Measurements from ENCODE around the gene SMARCD2.
"Not testable (repeated sequence)": the region's sequence is repeated elsewhere in the genome, so short reads cannot be mapped to it uniquely, and the experiment has no call there.

The SMARCD2 gene

DNA sequence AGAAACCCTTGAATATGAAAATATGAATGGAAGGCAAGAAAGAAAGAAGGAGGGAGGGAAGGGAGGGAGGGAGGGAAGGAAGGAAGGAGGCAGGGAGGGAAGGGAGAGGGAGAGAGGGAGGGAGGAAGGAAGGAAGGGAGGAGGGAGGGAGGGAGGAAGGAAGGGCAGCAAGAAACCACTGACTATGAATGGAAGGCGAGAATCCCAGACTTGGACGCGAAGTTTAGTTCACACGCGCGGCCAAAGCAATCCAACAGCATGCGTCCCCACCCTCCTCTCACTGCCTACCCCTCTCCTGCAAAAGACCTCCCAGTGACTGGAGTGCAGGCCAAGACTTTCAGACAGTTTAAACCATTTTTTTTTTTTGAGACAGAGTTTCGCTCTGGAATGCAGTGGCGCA lies 7.9 kb upstream of the SMARCD2 start:
- DNase-seq (ENCODE audit: low read depth in 2 of 2), result no peak

DNA sequence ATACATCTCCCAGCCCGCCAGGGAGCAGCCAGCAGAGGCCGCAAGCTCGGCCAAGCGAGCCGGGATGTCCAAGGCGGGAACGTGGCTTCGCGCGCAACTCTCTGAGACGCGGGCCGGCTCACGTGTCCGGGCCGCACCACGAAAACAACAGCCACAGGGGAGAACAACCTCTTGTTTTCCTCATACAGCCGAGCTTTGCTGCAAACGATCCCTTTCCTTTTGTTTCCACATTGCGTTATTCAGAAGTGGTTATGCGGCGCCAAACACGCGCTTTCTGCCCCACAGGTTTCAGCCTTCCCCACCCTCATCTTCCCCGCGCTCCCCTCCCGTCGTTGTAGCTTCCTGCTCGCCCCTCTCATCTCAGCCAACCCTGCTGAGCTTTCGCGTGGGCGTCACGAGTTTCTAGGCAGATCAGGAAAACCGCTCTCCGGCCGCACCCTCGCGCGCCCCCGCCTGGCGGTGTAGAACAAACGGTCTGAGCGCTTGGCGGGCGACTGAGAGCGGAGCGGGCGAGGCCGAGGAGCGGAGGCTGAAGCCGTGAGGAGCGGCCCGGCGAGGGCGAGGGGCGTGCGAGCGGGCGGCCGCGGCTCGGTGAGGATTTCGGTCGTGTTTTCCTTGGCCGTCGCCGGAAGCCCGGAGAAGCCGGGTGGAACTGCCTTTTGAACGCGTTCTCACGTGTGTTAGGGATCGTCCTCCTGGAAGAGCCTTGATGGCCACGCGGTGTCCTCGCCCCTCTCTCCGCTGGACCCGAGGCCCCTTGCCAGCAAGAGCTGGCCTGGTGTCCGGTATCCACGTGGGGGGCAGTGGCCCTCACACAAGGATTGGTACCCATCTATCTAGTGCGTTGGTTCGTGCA lies 6.6 kb upstream of the SMARCD2 start:
- peak; percentile 96 to 97 for DNase-seq (ENCODE audit: low read depth in 2 of 2)

DNA sequence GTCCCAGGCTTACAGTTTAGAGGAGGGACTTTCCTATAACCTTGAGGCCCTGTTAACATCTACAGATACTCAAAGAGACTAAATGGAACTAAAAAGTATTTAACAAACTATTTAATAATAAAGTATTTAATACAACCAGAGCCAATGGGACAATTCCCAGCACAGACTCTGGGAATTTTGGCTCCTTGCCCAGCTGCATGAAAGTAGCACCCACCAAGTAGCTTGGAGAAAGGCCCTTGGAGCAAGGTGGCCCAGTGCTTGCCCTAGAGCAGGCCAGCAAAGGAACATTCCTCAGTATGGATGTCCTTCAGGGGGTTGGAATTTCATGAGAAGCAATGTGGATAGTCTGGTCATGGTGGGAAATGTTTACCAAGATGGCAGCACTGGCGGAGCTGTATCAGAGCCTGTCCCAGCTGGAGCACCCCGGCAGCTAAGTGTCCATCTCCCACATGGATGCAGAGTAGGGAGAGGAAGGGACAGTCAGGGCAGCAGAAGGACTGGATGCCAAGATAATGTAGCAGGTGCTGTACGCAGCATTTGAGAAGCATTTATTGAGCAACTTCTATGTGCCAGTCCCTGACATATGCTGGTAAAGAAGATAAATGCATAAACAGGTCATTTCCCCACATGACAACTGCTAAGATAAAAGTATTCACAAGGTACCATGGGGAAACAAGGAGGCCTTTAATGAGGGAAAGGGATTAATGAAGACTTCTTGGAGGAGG lies 5.2 kb upstream of the SMARCD2 start:
- DNase-seq (ENCODE audit: low read depth in 2 of 2), result no peak

DNA sequence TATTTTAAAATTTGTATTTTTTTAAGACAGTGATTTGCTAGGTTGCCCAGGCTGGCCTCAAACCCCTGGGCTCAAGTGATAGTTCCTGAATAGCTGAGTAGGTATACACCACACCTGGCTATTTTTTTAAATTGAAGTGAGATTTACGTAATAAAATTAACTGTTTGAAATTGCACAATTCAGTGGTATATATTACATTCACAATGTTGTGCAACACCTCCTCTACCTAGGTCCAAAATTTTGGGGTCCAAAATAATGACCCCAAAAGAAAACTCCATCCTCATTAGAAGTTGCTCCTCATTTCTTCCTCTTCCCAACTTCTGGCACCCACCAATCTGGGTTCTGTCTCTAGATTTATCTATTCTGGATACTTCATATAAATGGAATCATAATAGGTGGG lies 3.0 kb upstream of the SMARCD2 start:
- no peak for DNase-seq (ENCODE audit: low read depth in 2 of 2)

DNA sequence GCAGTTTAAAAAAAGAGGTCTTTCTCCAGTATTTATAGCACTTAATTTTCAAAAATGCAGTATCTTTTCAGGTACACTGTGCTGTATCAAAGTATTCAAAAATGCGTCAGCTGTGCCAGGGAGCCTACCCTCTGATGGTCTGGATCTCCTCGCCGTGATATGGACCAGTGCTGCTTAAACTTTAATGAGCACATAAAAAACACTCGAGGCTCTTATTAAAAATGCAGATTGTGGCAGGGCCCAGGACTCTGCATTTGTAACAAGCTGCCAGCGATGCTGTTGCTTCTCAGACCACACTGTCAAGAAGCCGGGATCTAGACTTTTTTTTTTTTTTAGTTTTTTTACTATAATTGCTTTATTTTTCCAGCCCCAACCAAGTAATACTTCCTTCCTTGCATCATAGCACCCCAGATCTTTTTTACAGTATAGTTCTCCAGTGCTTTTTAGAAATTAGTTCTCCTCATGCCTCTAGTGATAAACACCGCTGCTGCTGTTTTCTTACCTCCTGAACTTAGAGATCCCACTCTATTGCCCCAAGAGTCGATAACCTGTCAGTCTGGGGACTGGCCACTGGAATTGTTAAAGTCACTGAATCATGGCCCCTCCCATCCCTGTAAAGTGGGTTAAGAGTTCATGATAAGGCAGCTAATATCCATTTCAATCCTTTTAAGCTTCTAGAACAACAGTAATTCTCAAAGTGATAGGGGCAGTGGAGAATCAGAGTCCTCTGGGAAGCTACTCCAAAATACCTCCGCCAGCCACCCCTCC lies 1.6 kb upstream of the SMARCD2 start:
- no peak for DNase-seq (ENCODE audit: low read depth in 2 of 2)

DNA sequence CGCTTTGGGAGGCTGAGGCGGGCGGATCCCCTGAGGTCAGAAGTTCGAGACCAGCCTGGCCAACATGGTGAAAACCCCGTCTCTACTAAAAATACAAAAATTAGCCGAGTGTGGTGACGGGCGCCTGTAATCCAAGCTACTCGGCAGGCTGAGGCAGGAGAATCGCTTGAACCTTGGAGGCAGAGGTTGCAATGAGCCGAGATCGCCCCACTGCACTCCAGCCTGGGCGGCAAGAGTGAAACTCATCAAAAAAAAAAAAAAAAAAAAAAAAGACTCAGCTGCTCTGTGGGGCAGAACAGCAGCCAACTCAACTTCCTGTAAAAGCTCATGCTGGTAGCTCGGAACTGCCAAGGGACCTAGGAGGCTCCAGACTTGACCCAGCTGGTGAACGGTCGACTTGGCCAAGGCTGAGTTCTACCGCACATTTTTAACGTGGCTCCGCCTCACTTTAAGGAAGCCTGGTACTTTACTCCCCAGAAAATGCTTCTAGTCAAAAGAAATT lies 953 bp upstream of the SMARCD2 start:
- not testable (repeated sequence) for DNase-seq (ENCODE audit: low read depth in 2 of 2)

DNA sequence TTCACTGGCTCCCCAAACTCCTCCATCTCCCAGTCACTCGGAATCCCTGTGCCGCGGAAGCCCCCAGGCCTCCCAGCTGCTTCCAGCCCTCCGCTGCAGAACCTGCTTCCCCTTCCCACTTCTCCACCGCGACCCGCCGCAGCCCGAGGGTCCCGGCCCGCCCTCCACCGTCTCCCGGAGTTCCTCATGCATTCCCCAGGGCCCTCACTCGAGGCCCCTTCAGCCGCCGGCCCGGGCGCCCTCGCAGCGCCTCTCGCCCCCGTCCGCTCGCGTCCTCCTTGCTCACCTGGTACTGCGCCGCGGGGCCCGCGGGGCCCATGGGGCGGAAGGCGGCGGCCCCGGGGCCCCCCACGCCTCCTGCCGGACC lies 329 bp downstream of the SMARCD2 start:
- DNase-seq (ENCODE audit: low read depth in 2 of 2), result no peak

DNA sequence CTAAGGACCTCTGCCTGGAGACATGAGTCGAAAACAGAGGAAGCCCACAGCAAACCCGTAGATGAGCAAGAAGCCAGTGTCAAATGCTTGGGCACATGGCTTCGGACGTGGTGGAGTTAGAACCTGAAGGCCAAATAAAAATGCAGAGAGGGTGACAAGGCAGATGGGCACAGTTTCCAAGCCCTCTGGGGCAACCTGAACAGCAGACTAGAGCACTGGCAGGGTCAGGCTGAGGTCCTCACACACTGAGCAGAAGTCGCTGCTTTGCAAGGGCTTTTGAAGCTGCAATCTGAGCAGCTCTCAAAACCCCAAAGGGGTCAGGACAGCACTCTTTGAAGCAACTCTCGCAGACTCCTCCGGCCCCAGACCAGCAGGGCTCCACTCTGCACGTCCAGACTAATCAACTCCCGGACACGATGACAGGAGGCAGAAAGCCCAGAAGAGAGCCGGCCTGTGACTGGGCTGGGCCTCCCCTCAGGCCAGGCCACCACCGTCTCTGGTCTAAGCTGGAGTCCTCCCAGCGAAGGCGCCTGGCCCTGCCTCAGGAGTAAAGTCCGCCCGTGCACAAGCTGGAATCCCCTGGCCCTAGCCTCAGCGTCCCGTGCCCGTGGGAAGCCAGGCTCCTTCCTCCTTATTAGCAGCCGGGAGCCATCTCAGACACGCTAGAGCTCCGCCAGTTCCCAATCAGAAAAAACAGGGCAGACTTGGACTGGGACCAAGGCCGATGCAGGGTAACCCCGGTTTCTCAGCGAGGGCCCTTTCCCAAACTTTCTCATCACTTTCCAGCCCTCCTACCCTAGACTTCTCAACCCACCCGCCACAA lies 924 bp downstream of the SMARCD2 start:
- no peak for DNase-seq (ENCODE audit: low read depth in 2 of 2)

DNA sequence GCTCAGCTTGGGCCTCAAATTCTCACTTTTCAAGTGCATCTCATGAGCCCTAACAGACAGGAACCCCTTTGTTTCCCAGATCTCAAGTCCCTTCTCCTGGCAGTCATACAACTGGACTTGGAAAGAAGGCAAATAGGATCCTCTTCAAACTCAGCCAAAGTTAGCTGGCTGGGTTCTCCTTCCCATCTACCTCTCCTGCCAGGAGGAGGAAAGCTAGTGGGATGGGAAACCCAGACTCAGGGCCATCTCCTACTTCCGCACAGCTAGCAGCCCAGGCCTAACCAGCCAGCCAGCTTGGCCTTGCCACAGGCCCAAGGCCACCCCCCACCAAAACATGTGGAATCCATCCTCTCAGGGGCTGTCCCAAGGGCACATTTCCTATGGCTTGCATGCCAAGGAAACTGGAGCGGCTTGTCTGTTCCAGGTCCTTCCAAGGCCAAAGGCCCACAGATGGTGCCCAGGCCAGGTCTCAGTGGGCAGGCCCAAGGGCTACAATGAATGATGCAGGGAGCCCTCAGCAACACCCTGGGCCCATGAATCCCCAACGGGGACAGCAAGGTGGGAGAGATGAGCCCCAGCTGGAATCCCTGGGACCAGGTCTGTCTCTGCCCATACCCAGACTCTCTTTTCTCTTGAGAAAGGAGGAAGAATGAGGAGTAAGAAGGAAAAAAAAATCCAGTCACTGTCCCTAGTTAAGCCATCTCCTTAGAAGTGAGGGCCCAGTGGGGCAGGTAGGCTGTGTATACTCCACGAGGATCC lies 1.7 kb downstream of the SMARCD2 start:
- no peak for DNase-seq (ENCODE audit: low read depth in 2 of 2)

DNA sequence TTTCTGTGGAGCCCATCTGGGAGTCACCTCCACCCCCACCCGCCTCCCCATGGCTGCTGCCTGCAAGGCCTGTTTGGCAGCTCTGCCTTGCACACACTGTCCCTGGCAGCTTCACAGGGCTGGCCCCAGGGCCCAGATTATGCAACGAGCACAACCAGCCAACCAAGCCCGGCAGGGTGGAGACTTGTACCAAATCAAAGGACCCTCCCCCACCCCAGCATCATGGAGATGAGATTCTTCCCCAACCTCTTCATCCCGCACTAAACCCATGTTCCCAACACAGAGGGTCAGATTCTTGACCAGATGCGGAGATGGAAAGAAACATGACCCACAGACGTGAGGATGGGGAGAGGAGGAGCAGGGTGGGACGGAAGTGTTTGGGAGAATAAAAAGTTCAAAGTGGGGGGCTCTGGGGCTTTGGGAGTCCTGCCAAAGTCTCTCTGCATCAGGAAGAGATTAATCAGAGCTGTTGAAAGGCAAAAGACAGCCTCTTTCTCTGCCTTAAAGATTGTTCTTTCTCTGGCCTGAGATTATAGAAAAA lies 3.8 kb downstream of the SMARCD2 start:
- DNase-seq (ENCODE audit: low read depth in 2 of 2), result no peak

DNA sequence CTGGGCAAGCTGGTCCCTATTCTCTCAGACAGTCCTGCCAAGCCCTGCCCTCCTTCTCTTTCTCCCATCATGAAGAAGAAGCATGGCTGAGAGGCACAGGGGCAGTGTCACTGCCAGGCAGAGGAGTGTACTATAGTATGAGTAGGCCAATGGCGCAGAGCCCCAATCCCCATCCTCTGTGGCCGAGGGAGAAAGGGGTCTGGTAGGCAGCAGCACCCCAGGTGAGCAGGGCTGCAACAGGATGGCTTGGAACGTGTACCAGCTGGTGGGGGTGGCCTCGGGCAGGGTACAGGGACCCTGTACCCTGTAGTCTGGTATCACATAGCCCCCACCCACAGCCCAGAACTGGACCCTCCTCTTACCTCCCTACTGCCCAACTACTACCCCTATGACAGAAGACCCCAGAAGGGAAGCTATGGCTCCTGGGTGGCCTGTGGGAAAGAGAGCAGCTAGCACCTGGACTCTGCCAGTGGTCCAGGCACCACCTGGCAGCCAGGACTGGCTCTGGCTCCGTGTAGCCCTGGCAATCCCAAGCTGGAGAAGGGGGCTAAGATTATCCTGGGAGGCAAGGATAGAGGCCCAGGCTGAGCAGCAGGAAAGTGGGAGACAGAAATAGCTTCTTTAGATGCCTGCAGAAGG lies 4.4 kb downstream of the SMARCD2 start:
- no peak for DNase-seq (ENCODE audit: low read depth in 2 of 2)

DNA sequence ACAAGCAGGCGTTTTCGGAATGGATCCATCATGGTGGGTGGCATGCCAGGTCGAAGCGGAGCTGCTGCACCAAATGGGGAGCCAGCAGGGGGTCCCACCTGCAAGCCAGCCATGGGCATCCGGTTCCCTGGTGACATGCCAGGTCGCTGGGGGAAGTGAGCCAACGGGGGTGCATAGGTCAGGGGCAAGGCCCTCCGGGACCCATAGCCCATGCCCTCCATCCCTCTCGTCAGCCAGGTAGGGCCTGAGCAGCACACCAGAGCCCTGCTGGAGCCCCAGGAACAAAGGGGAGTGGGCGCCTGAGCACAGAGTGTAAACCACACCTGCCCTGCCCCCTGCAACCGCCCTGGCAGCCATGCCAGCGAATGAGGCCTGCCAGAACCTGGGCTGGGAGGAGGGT lies 5.0 kb downstream of the SMARCD2 start:
- DNase-seq (ENCODE audit: low read depth in 2 of 2), result no peak

DNA sequence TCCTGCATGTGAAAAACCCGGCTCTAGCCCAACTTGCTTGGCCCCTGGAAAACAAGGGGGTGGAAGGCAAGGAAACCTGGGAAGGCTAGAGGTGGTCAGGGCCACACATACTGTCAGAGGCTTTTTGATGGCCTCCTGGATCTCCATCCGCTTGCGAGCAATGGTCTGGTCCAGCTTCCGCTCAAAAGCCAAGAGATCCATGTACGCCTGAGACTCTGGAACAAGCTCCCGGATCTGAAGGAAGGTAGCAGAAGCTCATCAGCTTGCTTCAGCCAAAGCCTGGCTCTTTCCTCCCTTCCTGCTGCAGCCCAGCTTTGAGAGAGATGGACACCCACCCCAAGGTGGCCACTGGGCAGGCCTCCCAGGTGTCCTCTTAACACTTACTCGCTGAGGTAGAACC lies 5.7 kb downstream of the SMARCD2 start:
- DNase-seq (ENCODE audit: low read depth in 2 of 2), result no peak

DNA sequence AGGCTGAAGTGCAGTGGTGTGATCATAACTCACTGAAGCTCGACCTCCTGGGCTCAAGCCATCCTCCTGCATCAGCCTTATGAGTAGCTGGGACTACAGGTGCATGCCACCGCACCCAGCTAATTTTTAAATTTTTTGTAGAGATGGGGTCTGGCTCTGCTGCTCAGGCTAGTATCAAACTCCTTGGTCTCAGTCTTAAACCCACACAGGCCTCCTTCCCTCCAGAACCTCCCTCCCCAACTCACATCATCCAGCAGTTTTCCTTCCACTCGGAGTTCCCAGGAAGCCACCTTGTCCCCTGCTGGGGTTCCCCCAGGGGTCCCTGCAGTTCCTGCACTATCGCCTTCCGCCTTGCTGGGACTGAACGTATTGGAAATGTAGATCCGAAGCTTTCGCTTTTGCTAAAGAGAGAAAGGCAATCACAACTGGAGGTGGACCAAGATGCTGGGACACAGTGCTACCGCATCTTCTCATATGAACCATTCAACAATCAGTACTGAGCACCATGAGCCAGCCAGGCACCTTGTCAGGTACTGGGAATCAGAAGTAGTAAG lies 7.2 kb downstream of the SMARCD2 start:
- DNase-seq (ENCODE audit: low read depth in 2 of 2), result no peak

DNA sequence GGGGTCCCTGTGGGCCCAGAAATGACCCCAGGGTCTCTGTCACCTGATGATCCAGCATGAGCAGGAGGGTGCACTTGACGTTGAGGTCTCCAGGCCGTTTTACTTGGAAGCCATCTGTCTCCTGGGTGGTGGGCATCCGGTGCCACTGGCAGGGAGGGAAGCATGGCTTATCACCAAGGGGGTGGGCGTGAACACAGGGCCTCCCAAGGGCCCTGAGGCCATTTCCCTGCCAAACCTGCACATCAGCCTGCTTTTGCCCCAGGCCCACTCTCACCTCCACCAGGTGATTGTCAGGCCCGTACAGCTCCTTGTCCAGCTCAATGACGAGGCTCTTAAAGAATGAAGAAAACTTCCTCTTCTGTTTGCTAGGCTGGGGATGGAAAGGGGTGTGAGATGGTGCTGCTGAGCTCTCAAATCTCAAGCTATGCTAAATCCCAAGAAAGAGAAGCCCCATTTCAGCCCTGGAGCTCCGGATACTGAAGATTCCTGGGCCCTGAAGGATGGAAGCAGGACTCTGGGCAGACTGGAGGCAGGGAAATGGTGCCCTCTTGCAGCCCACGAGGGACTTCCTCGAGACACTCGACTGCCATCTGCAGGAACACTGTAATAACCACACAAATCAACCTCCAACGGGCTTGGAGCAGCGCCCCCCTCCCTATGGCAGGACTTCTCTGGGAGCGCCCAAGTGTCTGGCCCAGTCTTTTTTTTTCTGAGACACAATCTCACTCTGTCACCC lies 7.9 kb downstream of the SMARCD2 start:
- DNase-seq (ENCODE audit: low read depth in 2 of 2), result peak in 1 of 2 donors; percentile 54

DNA sequence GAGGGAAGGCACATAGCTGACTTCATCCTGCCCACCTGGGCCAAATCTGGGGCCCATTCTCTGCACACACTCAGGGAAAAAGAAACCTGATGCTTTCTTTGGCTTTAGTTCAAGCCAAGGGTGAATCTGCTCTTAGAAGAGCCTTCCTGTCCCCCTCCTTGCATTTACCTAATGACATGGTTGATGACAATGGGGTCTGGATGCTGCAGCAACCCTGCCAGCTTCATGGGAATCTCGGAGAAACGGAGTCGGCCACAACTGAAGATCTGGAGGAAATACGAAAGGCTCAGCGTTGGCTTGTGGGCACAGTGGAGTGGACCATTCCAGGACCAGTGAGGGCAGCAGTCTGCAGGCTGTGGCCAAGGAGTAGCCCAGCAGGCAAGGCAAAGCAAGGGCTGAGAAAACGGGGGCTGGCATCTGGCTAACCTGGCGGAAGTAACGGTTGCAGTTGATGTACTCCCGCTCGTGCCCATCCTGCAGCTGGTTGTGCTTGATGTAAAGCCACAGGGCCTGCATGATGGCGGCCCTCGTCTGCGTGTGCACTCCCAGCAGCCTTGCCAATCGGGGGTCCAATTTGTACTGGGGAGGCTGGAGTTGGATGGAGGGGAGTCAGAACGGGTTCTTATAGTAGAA lies 8.6 kb downstream of the SMARCD2 start:
- no peak for DNase-seq (ENCODE audit: low read depth in 2 of 2)

DNA sequence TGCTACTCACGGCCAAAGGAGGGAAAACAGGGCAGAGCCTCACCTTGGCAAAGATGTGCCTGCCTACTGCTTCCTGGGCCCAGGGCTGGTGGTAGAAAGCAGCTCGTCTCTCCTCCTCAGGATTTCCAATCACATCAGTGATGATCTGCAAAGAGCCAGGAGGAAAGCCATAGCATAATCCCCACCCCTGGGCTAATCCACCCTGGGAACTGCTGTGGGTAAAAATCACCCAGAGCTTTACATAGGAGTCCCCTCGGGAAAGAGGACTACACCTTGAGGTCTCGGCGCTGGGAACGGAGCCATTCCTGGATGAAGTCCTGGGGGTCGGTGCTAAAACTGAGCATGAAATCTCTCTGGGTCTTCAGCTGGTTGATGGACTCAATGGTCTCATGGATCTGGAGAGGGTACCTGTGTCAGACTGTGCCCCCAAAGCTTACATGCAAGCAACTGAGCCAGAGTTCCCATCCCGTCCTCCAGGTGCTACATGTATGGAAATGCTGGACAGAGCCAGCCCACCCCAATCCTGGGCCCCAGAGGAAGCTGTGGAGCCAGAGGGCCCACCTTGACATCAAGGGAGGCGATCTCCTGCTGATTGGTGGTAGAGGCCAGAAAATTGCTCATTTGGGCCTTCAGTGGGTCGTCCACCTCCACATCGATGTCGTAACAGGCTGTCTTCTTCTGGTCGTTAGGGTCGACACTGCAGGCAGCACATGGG lies 9.3 kb downstream of the SMARCD2 start:
- no peak for DNase-seq (ENCODE audit: low read depth in 2 of 2)

DNA sequence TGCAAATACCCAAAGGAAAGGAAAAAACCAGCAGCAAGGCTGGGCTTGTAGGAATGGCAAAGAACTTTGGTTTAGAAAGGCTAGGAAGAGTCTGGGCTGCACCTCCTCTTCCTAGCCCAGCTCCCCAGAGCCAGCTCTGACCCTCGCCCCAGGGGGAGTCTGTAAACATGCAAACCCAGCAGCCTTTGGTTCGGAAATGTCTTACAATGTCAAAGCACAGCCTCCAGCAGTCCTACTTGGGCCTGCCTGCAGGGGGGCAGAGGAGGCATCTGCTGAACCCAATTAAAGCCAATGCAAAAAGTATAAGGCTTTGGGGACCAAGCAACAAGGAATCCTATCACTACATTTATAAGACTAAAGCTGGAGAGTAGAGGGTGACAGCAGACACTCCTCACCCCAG lies 10.0 kb downstream of the SMARCD2 start:
- DNase-seq (ENCODE audit: low read depth in 2 of 2), result no peak
